Fibroblast of villous mesenchyme (primary cell): Measurements from ENCODE around the gene CLEC16A. TPM values are rescaled to one million over a fixed set of nuclear protein-coding genes. Genes with fewer than 3 reads are reported as not detected.
A peak's percentile ranks its signal among the peaks of the same experiment; 100 is the strongest.

Experiments used
- DNase-seq: peaks from one replicate; pipeline ENCODE4 v3.0.0-alpha.2; 2010; ENCODE audit warnings: low read depth
- H3K4me3 ChIP-seq: 2 replicates; pipeline ENCODE4 v1.5.1; 2011; ENCODE audit warnings: low read depth, mild to moderate bottlenecking, low read length
- CTCF ChIP-seq: IDR thresholded peaks from 2 replicates; pipeline ENCODE4 v1.5.1; 2012; ENCODE audit warnings: low read depth, mild to moderate bottlenecking, low read length; ENCODE audit not compliant: insufficient read depth
- total RNA-seq: library from RNA; depleted of rRNA; stranded (reverse); fragments of >200 nt; gene quantifications from 2 replicates; pipeline ENCODE4 v1.2.3, GENCODE V29; 2012

CLEC16A gene
- total RNA-seq, 1 donor = 32.4 TPM

GRCh38 chr16:11005611-11005975 is 61.2 kb downstream of the CLEC16A start:
- no peak overlapping the region for H3K4me3 ChIP-seq
- TF ChIP-seq CTCF = no peak
- peak; percentile 36 for DNase-seq

- no peak for DNase-seq
- TF ChIP-seq CTCF = no peak
Observed at GRCh38 chr16:11006656-11007055, 62.3 kb downstream of the CLEC16A start.

GRCh38 chr16:11007714-11008280 is 63.4 kb downstream of the CLEC16A start:
- no peak for TF ChIP-seq CTCF
- DNase-seq = no peak
- H3K4me3 ChIP-seq = no peak overlapping the region

More at GRCh38 chr16:11006656-11007055, 62.3 kb downstream of the CLEC16A start:
- H3K4me3 ChIP-seq = no peak overlapping the region

- TF ChIP-seq CTCF = no peak
- H3K4me3 ChIP-seq = no peak overlapping the region
- DNase-seq = no peak
Observed at GRCh38 chr16:11009027-11009755, 64.8 kb downstream of the CLEC16A start.

GRCh38 chr16:11010575-11011221 is 66.3 kb downstream of the CLEC16A start:
- no peak for TF ChIP-seq CTCF
- DNase-seq = peak; percentile 45
- H3K4me3 ChIP-seq = no peak overlapping the region

- no peak overlapping the region for H3K4me3 ChIP-seq
- TF ChIP-seq CTCF = no peak
- no peak for DNase-seq
Observed at GRCh38 chr16:11011326-11011725, 67.0 kb downstream of the CLEC16A start.

GRCh38 chr16:11012841-11013240 is 68.5 kb downstream of the CLEC16A start:
- no peak for TF ChIP-seq CTCF
- no peak overlapping the region for H3K4me3 ChIP-seq
- DNase-seq = no peak
